Mammary microvascular endothelial cell (primary cell): ENCODE data around the gene KRTAP16-1. TPM values are rescaled to one million over a fixed set of nuclear protein-coding genes. Genes with fewer than 3 reads are reported as not detected.

ENCODE experiments used
- total RNA-seq: library from RNA; depleted of rRNA; stranded (reverse); fragments of >200 nt; gene quantifications from 2 replicates; pipeline ENCODE4 v1.2.3, GENCODE V29; 2015

KRTAP16-1 gene, protein sequence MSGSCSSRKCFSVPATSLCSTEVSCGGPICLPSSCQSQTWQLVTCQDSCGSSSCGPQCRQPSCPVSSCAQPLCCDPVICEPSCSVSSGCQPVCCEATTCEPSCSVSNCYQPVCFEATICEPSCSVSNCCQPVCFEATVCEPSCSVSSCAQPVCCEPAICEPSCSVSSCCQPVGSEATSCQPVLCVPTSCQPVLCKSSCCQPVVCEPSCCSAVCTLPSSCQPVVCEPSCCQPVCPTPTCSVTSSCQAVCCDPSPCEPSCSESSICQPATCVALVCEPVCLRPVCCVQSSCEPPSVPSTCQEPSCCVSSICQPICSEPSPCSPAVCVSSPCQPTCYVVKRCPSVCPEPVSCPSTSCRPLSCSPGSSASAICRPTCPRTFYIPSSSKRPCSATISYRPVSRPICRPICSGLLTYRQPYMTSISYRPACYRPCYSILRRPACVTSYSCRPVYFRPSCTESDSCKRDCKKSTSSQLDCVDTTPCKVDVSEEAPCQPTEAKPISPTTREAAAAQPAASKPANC
- not detected in 2 replicates for total RNA-seq

DNA sequence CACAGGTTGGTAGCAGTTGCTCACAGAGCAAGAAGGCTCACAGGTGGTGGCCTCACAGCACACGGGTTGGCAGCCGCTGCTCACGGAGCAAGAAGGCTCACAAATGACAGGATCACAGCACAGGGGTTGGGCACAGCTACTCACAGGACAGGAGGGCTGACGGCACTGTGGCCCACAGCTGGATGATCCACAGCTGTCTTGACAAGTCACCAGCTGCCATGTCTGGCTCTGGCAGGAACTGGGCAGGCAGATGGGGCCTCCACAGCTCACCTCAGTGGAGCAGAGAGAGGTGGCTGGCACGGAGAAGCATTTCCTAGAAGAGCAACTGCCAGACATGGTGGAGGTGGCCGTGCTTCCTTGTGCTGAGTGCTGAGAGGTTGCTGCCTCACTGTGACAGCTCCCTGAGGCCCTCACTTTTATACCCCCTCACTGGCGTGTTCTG, at the start of gene KRTAP16-1:
Gene KRTAP16-1, minus strand, starts transcription at position 392 of the 442 bp plus-strand sequence. Its CDS starts 56 bp downstream, at position 336.

DNA sequence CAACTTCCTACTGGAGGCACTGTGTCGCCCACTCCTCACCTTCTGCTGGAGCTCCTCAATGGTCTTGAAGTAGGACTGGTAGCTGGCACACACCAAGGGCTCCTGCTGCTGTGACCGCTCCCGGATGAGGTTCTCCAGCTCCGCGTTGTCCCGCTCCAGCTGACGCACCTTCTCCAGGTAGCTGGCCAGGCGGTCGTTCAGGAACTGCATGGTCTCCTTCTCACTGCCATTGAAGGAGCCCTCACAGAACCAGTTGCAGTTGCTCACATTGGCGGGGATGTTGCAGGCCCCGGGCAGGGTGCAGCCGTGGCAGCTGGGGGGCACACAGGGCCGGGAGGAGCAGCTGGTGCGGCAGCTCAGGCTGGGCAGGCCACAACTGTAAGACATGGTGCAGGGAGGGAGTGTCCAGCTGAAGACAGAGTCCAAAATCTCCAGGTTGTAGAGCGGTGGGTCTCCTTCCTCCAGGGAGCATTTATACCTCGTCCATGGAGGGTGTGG, 41.3 kb upstream of the KRTAP16-1 start, which contains the start of gene KRT33A:
Gene KRT33A, minus strand, starts transcription at position 448 of the 498 bp plus-strand sequence. Its CDS starts 61 bp downstream, at position 387.

GRCh38 chr17:41315204-41315794, 6.2 kb upstream of the KRTAP16-1 start, which contains the start of gene KRTAP17-1:
Gene KRTAP17-1, minus strand, starts transcription at chr17:41315710. Its CDS starts 60 bp downstream, at chr17:41315650.

DNA sequence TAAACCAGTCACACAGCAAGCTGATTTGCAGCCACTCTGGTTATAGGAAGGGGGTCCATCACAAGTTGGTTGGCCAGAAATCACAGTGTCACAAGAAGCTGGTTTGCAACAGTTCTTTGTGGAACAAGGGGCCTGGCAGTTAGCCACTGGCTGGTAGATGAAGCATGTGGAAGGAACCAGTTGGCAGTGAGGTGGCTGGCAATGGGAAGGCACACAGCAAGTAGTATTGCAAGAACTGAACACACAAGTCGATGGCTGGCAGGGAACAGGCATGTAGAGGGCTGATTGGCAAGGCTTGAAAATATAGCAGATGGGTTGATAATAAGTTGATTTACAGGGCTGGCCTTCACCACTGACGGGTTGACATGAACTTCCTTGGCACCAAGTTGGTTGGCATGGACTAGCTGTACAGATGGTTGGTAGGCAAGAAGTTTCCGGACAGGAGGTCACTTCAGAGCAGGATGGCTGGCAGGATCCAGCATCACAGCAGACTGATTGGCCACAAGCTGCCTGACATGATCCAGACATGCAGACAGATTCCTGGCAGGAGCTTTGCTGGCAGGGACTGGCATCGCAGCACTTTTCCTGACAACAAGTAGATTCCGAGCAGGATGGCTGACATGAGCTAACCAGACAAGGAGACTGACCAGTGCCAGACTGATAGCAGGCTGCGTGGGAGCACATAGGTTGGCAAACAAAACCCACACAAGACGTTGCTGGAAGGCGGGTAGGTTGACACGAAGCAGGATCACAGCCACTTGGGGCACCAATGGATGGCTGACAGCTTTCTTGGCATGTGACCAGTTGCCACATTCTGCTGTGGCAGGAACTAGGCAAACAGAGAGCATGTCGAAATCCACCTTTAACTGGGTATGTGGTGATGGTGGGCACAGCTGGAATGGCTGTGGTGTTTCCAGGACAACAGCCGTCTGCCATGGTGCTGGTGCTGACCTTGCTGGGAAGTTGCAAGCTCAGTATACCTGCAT, 6.9 kb downstream of the KRTAP16-1 start, which contains the start of gene KRTAP29-1:
Gene KRTAP29-1, minus strand, starts transcription at position 936 of the 986 bp plus-strand sequence. Its CDS starts 0 bp downstream, at position 936.

DNA sequence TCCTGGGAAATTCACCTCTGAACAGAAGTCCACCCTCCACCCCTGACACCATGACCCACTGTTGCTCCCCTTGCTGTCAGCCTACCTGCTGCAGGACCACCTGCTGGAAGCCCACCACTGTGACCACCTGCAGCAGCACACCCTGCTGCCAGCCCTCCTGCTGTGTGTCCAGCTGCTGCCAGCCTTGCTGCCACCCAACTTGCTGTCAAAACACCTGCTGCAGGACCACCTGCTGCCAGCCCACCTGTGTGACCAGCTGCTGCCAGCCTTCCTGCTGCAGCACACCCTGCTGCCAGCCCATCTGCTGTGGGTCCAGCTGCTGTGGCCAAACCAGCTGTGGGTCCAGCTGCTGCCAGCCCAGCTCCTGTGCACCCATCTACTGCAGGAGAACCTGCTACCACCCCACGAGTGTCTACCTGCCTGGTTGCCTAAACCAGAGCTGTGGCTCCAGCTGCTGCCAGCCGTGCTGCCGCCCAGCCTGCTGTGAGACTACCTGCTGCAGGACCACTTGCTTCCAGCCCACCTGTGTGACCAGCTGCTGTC, 33.4 kb downstream of the KRTAP16-1 start, which contains the start of gene KRTAP9-7:
Gene KRTAP9-7, plus strand, starts transcription at position 51 of the 543 bp plus-strand sequence. Its CDS starts 0 bp downstream, at position 51.

GRCh38 chr17:41265078-41265477, 44.0 kb downstream of the KRTAP16-1 start, which contains the start of gene KRTAP9-6:
Gene KRTAP9-6, plus strand, starts transcription at chr17:41265378. Its CDS starts 0 bp downstream, at chr17:41265378.

Other genes with a start within 250 kb of the KRTAP16-1 start
- gene KRTAP2-3, start 249.2 kb downstream of the KRTAP16-1 start, total RNA-seq, result not detected in 2 replicates
- not detected in 2 replicates for gene KRTAP2-4, start 243.4 kb downstream of the KRTAP16-1 start, total RNA-seq
- not detected in 2 replicates for gene KRTAP4-7, start 225.2 kb downstream of the KRTAP16-1 start, total RNA-seq
- gene KRTAP4-8, start 211.2 kb downstream of the KRTAP16-1 start, total RNA-seq, result not detected in 2 replicates
- not detected in 2 replicates for gene KRTAP4-16, start 207.1 kb downstream of the KRTAP16-1 start, total RNA-seq
- not detected in 2 replicates for gene KRTAP4-9, start 203.9 kb downstream of the KRTAP16-1 start, total RNA-seq
- gene KRTAP4-11, start 190.9 kb downstream of the KRTAP16-1 start, total RNA-seq, result not detected in 2 replicates
- not detected in 2 replicates for gene KRTAP4-12, start 185.1 kb downstream of the KRTAP16-1 start, total RNA-seq
- not detected in 2 replicates for gene KRTAP4-6, start 168.8 kb downstream of the KRTAP16-1 start, total RNA-seq
- gene KRTAP4-5, start 159.5 kb downstream of the KRTAP16-1 start, total RNA-seq, result not detected in 2 replicates
- gene KRTAP4-4, start 148.6 kb downstream of the KRTAP16-1 start, total RNA-seq, result not detected in 2 replicates
- gene KRTAP4-3, start 141.1 kb downstream of the KRTAP16-1 start, total RNA-seq, result not detected in 2 replicates
- gene KRTAP4-2, start 131.1 kb downstream of the KRTAP16-1 start, total RNA-seq, result not detected in 2 replicates
- gene KRTAP4-1, start 124.4 kb downstream of the KRTAP16-1 start, total RNA-seq, result not detected in 2 replicates
- gene KRTAP9-1, start 119.4 kb downstream of the KRTAP16-1 start, total RNA-seq, result not detected in 2 replicates
- gene KRTAP9-2, start 82.7 kb downstream of the KRTAP16-1 start, total RNA-seq, result not detected in 2 replicates
- not detected in 2 replicates for gene KRTAP9-3, start 76.9 kb downstream of the KRTAP16-1 start, total RNA-seq
- not detected in 2 replicates for gene KRTAP9-8, start 71.3 kb downstream of the KRTAP16-1 start, total RNA-seq
- not detected in 2 replicates for gene KRTAP9-4, start 59.6 kb downstream of the KRTAP16-1 start, total RNA-seq
- not detected in 2 replicates for gene KRTAP9-9, start 53.9 kb downstream of the KRTAP16-1 start, total RNA-seq
- not detected in 2 replicates for gene KRTAP9-6, start 43.9 kb downstream of the KRTAP16-1 start, total RNA-seq
- gene KRTAP9-7, start 33.6 kb downstream of the KRTAP16-1 start, total RNA-seq, result not detected in 2 replicates
- not detected in 2 replicates for gene KRTAP29-1, start 6.5 kb downstream of the KRTAP16-1 start, total RNA-seq
- not detected in 2 replicates for gene KRTAP17-1, start 6.4 kb upstream of the KRTAP16-1 start, total RNA-seq
- not detected in 2 replicates for gene KRT33A, start 41.5 kb upstream of the KRTAP16-1 start, total RNA-seq
- not detected in 2 replicates for gene KRT33B, start 60.5 kb upstream of the KRTAP16-1 start, total RNA-seq
- gene KRT34, start 73.0 kb upstream of the KRTAP16-1 start, total RNA-seq, result 0.69 and 1.00 TPM in 2 replicates
- not detected in 2 replicates for gene KRT31, start 88.3 kb upstream of the KRTAP16-1 start, total RNA-seq
- gene KRT37, start 115.3 kb upstream of the KRTAP16-1 start, total RNA-seq, result not detected in 2 replicates
- gene KRT38, start 131.7 kb upstream of the KRTAP16-1 start, total RNA-seq, result not detected in 2 replicates
- not detected in 2 replicates for gene KRT32, start 158.1 kb upstream of the KRTAP16-1 start, total RNA-seq
- gene KRT35, start 171.8 kb upstream of the KRTAP16-1 start, total RNA-seq, result not detected in 2 replicates
- 0.27 TPM in 1 of 2 replicates, not detected in the other for gene KRT36, start 180.6 kb upstream of the KRTAP16-1 start, total RNA-seq
- gene KRT13, start 196.3 kb upstream of the KRTAP16-1 start, total RNA-seq, result not detected in 2 replicates
- gene KRT15, start 209.6 kb upstream of the KRTAP16-1 start, total RNA-seq, result 18.9 and 31.8 TPM in 2 replicates
- gene KRT19, start 219.0 kb upstream of the KRTAP16-1 start, total RNA-seq, result 492 and 493 TPM in 2 replicates